HepG2 (cell line): Measurements from ENCODE around the gene HOXC12.

ENCODE experiments used
- ATF2 ChIP-seq: sonication (generic); formaldehyde crosslinking; IDR thresholded peaks from 2 replicates; pipeline ENCODE4 v1.4.0; 2020; ENCODE audit warnings: missing genetic modification reagents
- NKX3-1 ChIP-seq: sonication (generic); formaldehyde crosslinking; IDR thresholded peaks from 2 replicates; pipeline ENCODE4 v1.5.0; 2020; ENCODE audit warnings: missing genetic modification reagents
- POLR2A ChIP-seq, 2 experiments: IDR thresholded peaks; 2 replicates each; pipeline ENCODE4 v1.6.1; 2011; ENCODE audit warnings: low read depth in 2 of 2, low read length in 2 of 2, mild to moderate bottlenecking in 1 of 2, moderate library complexity in 1 of 2; ENCODE audit not compliant: insufficient read depth in 1 of 2
- RFX5 ChIP-seq: IDR thresholded peaks from 2 replicates; pipeline ENCODE4 v1.6.1; 2011; ENCODE audit warnings: low read depth, low read length, improper control_type of control experiment
- ZNF207 ChIP-seq: fragments of 450-650 bp; IDR thresholded peaks from 2 replicates; pipeline ENCODE4 v1.6.1; 2016; ENCODE audit warnings: antibody characterized with exemption, borderline replicate concordance
- ZNF282 ChIP-seq: fragments of 450-650 bp; IDR thresholded peaks from 2 replicates; pipeline ENCODE4 v1.6.1; 2018; ENCODE audit not compliant: partially characterized antibody
- TF ChIP-seq, protein P1 (sequence below): sonication (generic); formaldehyde crosslinking; IDR thresholded peaks from 2 replicates; pipeline ENCODE4 v1.5.0; 2020; ENCODE audit warnings: mild to moderate bottlenecking, missing genetic modification reagents, moderate library complexity
- TF ChIP-seq, protein P2 (sequence below): IDR thresholded peaks from 2 replicates; pipeline ENCODE4 v1.6.1; 2016

GRCh38 chr12:53952335-53952694 is 2.4 kb upstream of the HOXC12 start:
- TF ChIP-seq POLR2A (IDR thresholded peaks at IDR 0.05; ENCODE audit: insufficient read depth in 1 of 2, low read depth in 2 of 2, low read length in 2 of 2) = no peak
- no peak for TF ChIP-seq RFX5
- TF ChIP-seq, protein P1, sequence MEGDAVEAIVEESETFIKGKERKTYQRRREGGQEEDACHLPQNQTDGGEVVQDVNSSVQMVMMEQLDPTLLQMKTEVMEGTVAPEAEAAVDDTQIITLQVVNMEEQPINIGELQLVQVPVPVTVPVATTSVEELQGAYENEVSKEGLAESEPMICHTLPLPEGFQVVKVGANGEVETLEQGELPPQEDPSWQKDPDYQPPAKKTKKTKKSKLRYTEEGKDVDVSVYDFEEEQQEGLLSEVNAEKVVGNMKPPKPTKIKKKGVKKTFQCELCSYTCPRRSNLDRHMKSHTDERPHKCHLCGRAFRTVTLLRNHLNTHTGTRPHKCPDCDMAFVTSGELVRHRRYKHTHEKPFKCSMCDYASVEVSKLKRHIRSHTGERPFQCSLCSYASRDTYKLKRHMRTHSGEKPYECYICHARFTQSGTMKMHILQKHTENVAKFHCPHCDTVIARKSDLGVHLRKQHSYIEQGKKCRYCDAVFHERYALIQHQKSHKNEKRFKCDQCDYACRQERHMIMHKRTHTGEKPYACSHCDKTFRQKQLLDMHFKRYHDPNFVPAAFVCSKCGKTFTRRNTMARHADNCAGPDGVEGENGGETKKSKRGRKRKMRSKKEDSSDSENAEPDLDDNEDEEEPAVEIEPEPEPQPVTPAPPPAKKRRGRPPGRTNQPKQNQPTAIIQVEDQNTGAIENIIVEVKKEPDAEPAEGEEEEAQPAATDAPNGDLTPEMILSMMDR (CRISPR knock-in tag) = no peak
- no peak for TF ChIP-seq NKX3-1 (CRISPR knock-in tag)
- TF ChIP-seq ATF2 = no peak
- no peak for TF ChIP-seq ZNF207
- TF ChIP-seq, protein P2, sequence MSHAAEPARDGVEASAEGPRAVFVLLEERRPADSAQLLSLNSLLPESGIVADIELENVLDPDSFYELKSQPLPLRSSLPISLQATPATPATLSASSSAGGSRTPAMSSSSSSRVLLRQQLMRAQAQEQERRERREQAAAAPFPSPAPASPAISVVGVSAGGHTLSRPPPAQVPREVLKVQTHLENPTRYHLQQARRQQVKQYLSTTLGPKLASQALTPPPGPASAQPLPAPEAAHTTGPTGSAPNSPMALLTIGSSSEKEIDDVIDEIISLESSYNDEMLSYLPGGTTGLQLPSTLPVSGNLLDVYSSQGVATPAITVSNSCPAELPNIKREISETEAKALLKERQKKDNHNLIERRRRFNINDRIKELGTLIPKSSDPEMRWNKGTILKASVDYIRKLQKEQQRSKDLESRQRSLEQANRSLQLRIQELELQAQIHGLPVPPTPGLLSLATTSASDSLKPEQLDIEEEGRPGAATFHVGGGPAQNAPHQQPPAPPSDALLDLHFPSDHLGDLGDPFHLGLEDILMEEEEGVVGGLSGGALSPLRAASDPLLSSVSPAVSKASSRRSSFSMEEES (CRISPR knock-in tag) = no peak
- no peak for TF ChIP-seq ZNF282
